Astrocyte of the hippocampus (primary cell): ENCODE results near the gene NOP53.
A peak's percentile ranks its signal among the peaks of the same experiment; 100 is the strongest.
"Not testable (repeated sequence)": the region's sequence is repeated elsewhere in the genome, so short reads cannot be mapped to it uniquely, and the experiment has no call there.

ENCODE experiments used
- DNase-seq: peaks from one replicate; pipeline ENCODE4 v3.0.0; 2011; ENCODE audit warnings: low read depth, low spot score

Gene NOP53

DNA sequence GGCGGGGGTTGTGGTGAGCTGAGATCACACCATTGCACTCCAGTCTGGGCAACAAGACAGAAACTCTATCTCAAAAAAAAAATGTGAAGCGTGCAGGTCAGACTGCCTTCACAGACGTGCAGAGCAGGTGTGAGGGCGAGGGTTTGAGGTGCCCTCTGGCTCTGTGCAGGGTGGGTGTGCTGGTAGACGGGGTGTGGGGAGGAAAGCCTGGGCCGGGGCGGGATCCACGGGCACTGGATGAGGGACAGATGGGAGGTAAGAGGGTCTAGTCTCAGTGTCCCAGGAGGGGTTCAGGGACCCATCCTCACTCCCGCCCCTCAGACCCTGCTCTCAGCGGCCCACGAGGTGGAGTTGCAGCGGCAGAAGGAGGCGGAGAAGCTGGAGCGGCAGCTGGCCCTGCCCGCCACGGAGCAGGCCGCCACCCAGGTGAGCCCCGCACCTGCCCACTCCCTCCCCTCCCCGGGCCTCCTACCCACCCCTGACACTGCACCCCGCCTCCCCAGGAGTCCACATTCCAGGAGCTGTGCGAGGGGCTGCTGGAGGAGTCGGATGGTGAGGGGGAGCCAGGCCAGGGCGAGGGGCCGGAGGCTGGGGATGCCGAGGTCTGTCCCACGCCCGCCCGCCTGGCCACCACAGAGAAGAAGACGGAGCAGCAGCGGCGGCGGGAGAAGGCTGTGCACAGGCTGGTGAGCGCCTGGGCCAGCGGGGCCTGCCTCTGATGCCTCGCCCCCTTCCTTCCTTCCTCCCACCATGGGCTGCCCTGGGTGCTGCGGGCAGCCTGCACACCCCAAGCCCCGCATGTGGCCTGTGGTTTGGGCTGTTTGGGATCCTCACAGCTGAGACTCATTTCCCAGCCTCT lies 9.1 kb downstream of the NOP53 start:
- no peak for DNase-seq

DNA sequence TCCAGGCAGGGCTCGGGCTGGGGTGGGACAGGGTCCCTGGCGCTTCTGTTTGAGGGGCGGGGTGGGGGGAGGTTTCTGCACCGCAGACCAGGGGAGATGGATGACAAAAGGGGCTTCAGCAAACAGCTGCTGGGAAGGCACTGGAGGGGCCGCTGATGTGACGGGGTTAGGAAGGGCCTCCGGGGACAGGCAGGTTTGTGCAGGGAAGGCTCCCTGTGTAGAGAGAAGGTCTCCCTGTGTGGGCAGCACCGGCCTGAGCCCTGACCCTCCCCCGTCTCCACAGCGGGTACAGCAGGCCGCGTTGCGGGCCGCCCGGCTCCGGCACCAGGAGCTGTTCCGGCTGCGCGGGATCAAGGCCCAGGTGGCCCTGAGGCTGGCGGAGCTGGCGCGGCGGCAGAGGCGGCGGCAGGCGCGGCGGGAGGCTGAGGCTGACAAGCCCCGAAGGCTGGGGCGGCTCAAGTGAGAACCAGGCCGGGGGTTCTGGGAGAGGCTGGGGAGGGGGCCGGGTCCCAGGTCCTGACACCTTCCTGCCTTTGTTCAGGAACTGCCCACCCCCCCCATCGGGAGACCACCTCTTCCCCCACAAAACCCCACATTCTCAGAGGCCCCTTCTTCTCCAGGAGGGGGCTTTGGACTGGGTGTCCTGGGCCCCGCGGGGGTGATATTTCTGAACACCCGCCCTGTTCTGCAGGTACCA lies 9.9 kb downstream of the NOP53 start:
- DNase-seq, result no peak

DNA sequence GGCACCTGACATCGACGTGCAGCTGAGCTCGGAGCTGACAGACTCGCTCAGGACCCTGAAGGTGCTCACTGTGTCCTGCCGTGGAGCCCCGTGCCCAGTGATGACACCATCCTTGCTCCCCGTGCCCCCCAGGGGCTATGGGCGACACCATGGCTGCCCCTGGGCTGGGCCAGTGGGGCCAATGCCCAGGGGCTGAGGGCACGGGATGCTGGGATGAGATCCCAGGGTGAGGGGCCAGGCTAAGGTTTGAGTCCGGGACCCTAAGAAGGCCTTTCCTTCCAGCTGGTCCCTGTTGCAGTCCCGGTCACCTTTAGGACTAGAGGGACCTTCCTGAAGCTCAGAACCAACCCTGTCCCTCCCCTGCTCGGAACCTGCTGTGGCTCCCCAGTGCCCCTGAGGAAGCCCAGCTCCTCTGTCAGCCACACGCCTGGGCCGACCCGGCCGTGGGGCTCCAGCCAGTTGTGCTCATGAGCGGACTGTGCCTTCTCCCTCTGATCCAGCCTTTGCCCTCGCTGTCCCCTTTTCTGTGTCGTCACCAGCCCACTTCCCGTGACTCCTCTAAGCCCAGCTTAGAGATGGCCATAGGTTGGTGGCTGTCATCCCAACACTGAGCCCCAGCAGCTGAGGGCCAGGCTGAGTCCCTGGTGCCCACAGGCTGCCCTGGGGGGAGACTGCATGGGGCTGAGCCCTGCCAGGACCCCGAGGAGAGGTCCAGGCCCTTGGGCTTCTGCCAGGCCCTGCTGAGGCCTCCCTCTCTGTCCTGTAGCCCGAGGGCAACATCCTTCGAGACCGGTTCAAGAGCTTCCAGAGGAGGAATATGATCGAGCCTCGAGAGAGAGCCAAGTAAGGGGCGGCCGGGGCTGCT lies 10.6 kb downstream of the NOP53 start:
- no peak for DNase-seq

DNA sequence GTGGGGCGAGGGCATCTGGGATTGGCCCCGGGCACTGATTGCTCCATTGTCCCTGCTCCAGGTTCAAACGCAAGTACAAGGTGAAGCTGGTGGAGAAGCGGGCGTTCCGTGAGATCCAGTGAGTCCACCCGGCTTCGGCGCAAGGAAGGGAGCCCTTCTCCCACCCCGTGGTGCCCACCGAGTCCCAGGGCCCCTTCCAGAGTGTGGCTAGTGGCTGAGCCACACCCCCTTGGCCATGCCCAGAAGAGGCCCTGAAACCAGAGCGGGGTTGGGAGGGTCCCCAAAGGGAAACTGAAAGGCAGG lies 11.2 kb downstream of the NOP53 start:
- no peak for DNase-seq

DNA sequence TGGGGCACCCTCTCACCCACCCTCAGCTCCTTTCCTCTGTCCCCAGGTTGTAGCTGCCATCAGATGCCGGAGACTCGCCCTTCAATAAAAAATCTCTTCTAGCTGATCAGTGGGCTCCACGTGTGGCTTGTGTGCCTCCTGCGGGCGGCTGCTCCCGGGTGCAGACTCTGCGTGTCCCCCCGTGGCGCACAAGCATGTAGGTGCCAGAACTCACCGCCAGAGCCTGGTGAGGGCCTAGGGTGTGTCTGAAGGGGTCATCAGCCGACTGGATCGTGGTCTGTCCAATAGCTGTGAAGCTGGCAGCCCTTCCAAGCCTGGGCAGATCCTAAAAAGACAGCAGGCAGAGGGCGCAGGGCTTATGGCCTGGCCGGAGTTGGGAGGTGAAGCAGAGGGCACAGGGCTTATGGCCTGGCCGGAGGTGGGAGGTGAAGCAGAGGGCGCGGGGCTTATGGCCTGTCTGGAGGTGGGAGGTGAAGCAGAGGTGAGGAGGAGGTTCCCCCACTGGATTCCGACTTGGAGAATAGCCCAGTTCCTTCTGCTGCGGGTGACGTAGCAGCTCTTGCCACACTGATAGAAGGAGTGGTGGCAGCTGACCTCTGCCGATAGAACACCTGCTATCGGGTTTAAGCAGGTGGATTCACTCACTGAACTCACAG lies 11.7 kb downstream of the NOP53 start:
- no peak for DNase-seq

DNA sequence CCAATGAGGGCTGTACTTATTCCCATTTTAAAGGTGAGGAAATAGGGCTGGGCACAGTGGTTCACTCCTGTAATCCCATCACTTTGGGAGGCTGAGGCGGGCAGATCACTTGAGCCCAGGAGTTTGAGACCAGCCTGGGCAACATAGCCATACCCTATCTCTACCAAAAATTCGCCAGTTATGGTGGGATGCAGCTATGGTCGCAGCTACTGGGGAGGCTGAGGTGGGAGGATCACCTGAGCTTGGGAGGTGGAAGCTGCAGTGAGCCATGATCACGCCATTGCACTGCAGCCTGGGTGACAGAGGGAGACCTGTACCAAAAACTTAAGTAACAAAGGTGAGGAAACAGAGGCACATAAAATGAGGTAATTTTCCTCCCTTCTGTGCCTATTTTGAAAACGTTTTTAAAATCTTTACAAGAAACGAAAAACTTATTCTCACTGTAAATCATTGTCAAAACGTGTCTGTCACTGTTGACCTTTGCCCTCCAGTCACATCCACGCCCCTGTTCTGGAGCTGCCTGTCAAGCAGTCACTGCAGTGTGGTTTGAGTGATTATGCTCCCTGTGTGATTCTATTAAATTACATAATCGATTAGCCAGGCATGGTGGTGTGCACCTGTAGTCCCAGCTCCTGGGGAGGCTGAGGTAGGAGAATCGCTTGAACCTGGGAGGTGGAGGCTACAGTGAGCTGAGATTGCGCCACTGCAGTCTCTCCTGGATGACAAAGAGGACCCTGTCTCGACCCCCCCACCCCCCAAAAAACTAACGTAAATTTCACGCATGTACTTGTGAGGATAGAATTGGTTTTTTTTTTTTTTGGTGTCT lies 12.5 kb downstream of the NOP53 start:
- no peak for DNase-seq

DNA sequence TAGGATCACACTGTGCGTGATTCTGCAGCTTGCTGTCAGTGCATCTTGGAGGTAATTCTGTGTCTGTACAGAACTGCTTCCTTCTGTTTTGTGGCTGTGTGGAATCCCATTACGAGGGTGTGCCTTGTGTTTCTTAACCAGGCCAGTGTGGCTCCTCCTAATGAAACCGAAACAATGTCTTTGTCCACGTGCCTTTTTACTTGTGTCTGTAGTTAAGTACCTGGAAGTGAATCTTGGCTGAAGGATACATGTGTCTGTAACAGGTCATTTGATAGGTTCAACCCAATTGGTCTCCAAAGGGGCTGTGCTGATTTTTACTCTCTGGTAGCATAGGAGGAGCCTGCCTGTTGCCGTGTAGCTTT lies 13.1 kb downstream of the NOP53 start:
- no peak for DNase-seq

DNA sequence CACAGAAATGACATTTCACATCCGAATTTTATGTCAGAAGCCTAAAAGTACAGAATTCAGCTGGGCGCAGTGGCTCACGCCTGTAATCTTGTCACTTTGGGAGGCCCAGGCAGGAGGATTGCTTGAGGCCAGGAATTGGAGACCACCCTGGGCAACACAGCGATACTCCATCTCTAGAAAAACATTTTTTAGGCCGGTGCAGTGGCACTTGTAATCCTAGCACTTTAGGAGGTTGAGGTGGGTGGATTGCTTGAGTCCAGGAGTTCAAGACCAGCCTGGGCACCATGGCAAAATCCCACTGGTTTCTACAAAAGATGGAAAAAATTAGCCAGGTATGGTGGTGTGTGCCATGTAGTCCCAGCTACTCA lies 15.3 kb downstream of the NOP53 start:
- DNase-seq, result no peak

DNA sequence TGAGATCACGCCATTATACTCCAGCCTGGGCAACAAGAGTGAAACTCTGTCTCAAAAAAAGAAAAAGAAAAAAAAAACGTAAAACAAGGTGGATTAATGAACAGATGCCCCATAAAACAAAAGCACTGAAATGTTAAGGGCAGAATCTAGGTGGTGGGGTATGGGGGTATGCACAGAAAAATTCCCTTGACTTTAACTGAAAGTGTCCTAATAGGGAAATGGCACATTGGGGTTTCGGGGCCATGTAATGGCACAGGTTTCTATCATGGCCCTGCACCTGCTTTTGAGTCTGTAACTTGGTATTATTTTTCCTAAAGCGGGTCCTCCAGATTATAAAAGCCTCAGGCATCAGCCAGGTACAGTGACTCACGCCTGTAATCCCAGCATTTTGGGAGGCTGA lies 16.2 kb downstream of the NOP53 start:
- DNase-seq, result no peak

DNA sequence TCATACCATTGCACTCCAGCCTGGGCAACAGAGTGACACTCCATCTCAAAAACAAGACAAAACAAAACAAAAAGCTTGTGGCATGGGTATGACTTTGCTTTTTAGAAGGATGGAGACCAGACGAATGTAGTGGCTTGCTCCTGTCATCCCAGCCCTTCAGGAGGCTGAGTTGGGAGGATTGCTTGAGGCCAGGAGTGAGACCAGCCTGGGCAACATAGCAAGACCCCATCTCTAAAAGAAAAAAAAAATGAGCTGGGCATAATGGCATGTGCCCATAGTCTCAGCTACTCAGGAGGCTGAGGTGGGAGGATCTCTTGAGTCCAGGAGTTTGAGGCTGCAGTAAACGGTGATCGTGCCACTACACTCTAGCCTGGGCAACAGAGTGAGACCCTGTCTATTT lies 16.8 kb downstream of the NOP53 start:
- DNase-seq, result no peak

DNA sequence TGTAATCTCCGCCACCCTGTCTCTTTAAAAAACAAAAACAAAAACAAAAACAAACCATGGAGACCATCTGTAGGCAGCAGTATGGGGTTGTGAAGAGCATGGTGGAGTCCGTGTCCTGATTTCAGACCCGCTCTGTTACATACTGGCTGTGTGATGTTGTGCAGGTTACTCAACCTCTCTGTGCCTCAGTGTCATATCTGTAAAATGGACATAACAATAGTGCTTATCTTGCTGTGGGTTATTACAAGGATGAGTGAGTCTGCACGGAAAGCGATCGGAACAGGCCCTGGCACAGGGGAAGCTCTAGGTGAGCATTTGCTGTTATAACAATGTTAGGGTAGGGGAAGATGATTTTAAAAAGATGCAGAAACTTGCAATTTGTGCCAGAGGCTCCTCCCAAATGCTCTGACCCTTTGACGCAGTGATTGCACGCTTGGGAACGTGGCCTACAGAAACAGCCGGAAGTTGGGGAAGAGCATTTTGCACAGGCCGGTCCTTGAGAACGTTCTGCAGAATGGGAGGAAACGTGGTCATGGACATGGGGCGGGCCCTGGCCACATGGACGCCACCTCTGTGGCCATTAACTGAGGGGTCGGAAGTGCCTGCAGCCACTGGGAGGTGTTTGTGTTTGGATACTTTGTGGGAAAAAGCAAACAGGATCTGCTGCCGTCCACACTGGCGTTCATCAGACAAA lies 17.4 kb downstream of the NOP53 start:
- no peak for DNase-seq

DNA sequence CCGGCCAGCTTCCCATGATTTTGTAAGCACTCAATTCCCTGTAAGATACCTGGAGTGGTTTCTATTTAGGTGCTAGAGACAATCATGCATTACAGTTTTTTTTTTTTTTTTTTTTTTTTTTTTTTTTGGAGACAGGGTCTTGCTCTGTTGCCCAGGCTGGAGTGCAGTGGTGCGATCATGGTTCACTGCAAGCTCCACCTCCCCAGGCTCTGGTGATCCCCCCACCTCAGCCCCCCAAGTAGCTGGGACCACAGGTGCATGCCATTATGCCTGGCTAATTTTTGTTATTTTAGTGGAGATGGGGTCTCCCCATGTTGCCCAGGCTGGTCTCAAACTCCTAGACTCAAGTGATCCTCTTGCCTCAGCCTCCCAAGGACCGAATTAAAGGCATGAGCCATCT lies 19.4 kb downstream of the NOP53 start:
- DNase-seq, result not testable (repeated sequence)

DNA sequence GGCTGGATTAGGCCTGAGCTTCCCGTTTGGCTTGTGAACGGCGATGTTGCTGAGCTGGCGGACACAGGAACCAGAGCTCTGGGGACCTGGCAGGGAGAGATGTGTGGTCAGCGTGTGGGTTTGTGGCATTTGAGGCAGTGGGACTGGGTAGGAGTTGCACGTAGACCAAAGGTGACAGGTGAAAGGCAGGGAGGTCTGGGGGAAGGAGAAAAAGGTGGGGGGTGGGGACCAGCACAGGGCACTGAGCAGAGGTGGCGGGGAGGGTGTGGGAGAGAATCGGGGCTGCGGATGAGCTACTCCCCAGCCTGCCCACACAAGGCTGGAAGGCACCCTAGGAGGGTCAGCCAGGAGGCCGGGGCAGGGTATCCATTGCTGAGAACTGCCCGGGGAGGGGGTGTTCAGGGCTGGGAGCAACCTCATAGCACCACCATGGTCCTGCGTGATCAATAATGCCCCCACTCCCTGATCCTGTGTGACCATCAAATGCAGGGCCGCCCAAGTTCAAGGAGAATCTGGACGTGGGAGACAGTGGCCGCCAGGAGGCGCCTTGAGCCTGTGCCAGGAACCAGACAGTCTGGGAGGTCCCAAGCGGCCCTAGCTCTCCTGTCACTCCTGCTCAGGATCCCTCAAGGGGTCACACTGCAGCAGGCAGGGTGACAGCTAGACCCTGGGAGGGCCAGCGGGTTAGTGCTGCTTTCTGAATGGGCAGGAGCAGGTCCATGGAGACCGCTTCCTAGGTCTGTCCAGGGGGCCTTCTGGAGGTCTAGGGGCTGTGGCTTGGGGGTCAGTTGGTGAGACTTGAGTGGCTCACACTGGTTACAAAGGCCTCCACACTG lies 20.4 kb downstream of the NOP53 start:
- peak; percentile 78 for DNase-seq

DNA sequence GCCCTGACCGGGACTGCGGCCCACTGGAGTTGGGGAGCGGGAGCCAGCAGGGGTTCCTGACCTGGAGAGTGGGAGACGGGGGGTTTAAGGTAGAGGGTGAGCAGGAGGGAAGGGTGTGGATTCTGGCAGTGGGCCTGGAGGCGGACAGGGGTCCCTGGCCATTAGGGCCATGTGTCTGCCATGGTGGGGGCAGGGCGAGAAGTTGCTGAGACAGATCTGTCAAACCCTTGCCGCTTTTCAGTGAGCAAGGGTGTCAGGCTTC lies 20.9 kb downstream of the NOP53 start:
- no peak for DNase-seq

DNA sequence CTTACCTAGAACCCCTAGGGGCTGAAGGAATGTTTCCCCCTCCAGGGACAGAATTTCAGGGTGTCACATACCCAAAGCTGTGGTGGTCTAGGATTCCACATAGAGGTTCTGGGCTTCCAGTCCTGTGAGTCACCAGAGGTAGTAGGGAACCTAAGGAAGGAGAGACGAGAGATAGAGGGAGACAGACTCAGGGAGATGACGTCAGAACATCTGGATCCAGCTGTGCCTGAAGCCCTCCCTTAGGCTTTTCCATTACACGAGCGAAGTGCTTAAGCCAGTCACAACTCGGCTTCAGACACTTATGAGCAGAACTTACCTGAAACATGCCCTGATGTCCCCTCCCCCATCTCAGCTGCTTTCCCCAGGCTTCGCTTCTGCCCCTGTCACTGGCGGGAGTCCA lies 21.3 kb downstream of the NOP53 start:
- DNase-seq, result no peak

DNA sequence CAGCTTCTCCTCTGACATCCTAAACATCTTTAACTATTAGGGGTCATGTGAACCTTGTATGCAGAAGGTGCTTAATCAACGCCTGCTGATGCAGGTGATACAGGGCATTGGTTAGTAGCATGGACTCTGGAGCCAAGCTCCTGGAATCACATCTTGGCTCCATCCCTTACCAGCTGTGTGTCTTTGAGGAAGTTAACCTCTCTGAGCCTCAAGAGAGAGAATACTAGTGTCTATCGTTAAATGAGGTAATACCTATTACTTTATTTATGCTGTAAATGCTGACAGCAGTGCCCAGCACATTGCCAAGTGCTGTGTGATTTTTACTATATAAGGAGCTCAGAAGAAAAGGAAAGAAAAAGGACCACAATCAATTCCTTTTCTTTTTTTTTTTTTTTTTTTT lies 22.0 kb downstream of the NOP53 start:
- no peak for DNase-seq

DNA sequence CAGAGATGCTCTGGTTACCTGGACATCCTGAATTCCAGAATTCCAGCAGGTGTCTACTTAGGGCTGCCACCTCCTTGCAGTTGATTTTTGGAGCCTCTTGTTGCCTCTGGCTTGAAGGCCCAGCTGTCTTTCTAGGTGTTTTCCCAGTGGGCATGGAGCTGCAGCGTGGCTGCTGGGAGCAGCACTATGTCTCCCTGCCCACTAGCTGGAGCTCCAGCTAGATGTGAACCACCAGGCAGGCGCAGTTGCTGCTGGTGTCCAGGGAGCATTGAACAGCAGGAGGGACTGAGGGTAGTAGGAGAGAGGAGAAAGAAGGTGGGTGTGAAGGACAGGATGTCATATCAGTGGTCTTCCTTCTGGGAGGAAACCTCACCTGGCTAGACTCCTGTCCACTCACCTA lies 23.3 kb downstream of the NOP53 start:
- no peak for DNase-seq

DNA sequence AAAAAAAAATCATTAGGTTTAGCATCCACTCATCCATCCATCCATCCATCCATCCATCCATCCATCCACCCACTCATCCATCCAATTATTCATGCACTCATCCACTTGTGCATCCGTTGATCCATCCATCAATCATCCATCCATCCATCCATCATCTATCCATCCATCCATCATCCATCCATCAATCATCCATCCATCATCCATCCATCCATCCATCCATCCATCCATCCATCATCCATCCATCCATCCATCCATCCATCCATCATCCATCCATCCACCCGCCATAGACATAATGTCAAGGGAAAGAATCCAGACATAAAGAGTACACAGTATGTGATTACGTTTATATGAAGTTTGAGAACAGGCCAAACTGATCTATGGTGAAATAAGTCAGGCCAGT lies 24.2 kb downstream of the NOP53 start:
- no peak for DNase-seq

DNA sequence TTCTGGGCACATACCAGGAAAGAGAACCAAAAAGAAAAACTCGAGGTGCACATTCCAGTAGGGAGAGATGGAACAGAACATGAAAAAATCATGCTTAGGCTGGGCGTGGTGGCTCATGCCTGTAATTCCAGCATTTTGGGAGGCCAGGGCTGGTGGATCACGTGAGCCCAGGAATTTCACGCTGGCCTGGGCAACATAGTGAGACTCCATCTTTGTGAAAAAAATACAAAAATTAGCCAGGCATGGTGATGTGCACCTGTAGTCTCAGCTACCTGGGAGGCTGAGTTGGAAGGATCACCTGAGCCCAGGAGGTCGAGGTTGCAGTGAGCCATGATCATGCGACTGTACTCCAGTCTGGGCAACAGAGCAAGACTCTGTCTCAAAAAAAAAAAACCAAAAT lies 25.9 kb downstream of the NOP53 start:
- not testable (repeated sequence) for DNase-seq

DNA sequence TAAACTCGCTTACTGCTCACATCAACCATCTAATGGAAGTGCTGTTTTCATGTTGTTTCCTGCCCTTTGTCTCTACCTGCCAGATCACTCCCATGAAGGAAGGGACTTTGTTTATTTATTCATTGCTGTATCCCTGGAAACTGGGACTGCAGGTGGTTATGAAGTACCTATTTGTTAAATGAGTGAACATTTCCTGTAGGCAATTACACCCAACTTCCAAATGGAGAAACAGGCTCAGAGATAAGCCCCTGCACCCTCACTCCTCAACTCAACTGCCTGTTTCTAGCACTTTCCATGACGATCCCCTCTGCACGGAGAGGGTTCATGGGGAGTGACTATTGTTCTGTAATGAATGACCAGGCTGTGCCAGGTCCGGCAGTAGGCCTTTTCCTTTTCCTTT lies 31.2 kb downstream of the NOP53 start:
- no peak for DNase-seq
